HG02588 (cell line): ENCODE measurements around the gene PITX2.

Source experiments
- ATAC-seq: cut with Tn5 transposase; IDR thresholded peaks from one replicate; pipeline ENCODE4 v1.9.1; 2021; ENCODE audit warnings: mild to moderate bottlenecking, moderate library complexity; ENCODE audit not compliant: unreplicated experiment

PITX2 gene

DNA sequence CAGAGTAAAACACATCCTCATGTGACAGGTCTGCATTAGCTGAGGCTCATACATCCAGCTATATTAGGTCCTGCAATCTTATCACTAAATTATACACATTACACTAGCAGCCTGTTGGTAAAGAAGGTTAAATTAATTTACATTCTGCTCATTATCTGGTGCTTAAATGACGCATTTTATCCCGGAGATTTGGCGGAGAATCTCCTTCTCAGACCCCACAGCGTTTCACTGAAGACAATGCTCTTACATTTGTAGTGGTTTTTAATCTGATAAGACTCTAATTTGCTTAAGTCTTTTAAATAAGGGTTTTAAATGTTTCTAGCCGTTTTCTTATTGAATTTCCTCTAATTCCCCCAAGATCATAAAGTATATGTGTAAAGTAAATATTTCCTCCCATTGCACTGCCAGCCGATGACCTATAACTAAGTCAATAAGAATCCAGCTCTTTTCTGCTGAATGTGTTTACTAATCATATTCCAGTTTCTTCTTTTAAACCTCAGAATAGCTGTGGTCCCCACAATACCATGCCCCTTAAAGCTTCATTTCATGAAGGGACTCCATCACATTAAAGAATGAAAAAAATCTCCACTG lies 2.1 kb upstream of the PITX2 start:
- ATAC-seq: no peak

DNA sequence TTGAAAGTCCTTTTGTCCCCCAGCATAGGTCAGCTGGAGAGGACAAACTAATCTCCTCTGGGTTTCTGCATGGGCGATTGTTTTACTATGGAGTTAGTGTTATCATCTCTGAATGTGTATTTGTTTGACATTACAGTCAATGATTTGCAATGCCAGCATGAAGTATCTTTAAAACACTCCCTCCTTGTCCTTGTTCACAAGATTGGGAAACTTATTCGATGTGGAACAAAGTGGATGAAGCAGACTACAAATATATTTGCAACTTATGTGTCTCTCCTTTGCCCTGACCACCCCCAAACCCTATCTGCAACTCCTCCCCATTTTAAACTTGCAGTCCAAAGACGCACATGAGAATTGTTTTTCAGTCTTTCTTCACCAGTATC lies 1.5 kb upstream of the PITX2 start:
- ATAC-seq: no peak

DNA sequence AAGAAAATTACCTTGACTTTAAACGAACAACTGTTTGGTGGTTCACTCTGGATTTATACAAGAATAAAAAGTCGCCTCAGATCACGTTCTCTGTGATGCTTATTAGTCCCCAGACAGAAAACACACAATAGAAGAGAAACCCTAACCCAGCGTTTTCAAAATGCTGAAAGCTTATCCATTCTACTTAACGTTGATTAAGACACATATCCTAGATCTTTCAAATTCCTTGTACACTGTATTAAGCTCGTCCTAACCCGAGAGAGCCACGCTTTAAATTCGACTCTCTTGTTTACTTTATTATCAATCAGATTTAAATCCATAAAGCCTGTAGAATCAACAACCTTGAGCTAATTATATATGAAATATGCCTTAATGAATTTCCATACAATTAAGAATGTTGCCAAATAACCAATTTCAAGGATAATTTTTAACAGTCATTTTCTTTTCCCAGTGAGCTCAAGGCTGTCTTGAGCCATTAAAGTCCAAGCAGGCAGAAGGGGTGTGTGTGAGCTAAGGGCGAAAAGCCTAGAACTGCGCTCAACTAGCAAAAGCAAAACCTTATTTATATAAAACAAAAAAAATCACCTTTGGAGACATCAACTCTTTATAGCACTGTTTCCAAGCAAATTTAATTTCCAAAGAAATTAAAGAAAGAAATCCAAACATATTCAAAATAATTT lies 981 bp upstream of the PITX2 start:
- no peak for ATAC-seq

GRCh38 chr4:110621839-110622751 lies 782 bp downstream of the PITX2 start:
- ATAC-seq: no peak

- ATAC-seq: no peak
Observed at GRCh38 chr4:110621328-110621812, 1.5 kb downstream of the PITX2 start.

DNA sequence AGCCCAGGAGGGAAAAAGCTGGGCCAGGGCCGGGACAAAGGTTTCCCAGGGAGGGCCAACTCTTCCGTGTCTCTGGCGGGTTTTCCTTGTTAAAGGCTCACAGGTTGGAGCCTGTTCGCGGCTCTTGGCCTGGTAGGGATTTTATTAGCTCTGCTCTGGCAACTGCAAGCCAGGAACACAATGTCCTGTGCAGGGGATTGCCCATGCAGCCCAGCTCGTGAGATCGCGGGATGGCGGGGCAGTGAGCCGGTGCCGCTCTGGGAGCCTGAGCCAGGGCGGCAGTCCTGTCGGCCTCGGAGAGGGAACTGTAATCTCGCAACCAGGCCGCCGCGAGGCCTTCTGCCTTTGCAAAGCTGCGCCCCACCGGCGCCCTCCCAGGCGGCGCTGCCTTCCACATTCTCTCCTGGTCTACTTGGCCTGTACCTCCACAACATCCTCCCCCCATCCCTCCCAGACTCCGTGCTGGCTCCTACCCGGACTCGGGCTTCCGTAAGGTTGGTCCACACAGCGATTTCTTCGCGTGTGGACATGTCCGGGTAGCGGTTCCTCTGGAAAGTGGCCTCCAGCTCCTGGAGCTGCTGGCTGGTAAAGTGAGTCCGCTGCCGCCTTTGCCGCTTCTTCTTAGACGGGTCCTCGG lies 2.1 kb downstream of the PITX2 start:
- ATAC-seq: no peak

GRCh38 chr4:110620322-110620690 lies 2.6 kb downstream of the PITX2 start:
- no peak for ATAC-seq

DNA sequence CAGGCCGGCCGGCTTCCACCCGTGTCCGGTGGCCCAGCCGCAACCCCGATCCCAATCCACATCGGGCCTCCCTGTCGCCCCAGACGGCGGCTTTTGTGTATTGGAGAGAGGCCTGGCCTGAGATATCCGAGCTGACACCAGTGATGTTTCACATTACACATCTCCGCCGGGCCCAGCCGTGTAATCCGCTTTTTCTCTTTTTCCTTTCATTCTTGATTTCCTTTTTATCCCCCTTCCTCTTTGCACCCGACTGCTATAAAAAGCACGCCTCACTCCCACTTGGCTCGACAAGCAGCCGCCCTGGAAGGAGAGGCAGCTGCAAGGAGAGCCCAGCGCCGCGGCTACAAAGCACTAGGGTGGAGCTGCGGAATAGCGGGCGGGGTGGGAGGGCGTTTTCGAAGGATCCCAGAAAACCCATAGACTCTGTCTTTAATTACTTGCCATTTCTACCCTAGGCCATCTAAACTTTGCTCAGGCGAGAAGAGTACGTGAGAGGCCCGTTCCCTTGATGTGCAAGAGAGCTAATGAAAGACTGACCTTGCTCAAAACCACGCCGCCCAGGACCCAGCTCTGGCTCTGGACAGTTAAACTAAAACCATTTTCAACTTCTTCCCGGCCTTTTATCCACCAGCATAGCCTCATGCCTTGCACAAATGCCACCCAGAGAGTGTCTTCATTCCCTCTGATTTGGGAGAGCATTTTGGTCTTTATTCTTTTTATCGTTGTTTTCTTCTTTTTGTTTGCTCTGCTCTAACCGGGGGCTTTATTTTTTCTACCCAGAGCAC lies 3.2 kb downstream of the PITX2 start:
- ATAC-seq: no peak

GRCh38 chr4:110618581-110619462 lies 4.1 kb downstream of the PITX2 start:
- no peak for ATAC-seq

DNA sequence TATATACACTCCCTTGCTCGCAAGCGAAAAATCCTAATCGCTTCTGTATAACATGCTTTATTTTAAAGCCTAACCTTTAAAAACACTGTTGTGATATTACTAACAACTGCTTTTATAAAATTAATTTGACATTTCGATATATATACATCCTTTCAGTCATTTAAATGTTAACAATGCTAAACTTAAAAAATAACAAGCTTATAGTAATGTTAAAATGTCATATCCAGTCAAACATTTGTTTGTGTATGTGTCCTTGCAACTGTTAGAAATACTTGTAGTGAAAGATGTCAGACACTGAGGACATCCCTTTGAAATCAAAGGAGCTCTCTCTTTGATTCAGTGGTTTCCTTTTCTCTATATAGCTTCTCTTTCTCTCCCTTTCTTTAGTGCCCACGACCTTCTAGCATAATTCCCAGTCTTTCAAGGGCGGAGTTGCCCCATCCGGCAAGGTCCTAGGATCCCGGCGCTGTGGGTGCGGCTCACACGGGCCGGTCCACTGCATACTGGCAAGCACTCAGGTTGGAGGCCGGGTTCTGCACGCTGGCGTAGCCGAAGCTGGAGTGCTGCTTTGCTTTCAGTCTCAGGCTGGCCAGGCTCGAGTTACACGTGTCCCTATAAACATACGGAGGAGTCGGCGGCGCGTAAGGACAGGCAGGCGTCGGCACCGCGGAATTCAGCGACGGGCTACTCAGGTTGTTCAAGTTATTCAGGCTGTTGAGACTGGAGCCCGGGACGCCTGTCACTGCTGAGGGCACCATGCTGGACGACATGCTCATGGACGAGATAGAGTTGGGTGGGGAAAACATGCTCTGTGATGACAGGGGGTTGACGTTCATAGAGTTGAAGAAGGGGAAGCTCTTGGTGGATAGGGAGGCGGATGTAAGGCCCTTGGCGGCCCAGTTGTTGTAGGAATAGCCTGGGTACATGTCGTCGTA lies 5.0 kb downstream of the PITX2 start:
- no peak for ATAC-seq

GRCh38 chr4:110617075-110617640 lies 5.7 kb downstream of the PITX2 start:
- ATAC-seq: no peak

GRCh38 chr4:110616238-110617074 lies 6.4 kb downstream of the PITX2 start:
- ATAC-seq: no peak

GRCh38 chr4:110615353-110616237 lies 7.3 kb downstream of the PITX2 start:
- ATAC-seq: no peak

DNA sequence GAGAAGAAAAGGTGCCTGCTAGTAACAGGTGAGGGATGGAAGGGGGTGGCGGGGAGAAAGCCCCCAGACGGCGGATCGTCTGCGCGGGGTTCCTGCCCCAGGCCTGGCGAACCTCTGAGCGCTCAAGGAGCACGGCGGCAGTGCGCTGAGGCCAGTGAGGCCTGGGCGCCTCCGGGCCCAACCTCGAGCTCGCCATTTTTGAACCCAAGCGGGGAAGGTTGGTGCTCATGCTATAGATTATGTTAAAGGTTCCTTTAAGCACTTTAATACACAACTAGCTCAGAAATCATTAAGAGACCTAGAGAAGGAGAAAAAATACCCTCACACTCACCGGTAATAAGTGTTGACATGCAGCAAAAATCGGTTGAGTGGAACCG lies 7.9 kb downstream of the PITX2 start:
- ATAC-seq: no peak

DNA sequence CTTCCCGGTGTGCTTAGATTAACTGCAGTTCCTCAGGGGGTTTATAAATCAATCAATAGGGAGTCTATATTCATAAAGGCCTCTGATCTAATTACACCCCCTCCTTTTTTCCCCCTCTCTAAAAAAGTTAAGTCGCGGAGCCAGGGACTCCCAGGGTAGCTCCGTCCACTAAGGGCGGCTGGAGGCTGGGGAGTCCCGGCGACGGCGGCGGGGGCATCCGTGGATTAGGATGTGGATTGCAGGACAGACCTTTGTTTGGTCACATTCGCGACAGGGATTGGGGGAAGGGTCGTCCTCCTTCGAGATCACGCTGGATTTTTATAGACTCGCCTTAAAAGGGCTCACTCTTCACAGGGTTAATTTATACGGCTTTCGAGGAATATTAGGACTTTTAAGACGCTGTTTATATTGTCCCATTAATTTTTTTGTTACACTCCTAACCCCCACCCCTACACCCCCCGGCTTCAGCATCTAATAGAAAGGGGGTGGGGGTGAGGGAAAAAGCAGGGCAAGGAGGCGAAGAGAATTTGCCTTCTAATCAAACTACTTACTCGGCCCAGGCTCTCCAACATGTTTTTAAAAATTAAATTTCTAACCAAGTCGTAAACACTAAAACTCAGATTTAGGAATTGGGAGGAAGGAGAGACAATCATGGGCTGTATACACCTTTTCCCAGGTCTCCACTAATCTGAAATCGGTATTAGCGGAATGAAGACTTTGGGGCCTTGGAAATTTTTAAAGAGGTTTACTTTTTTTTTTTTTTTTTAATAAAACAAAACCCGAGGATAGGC lies 8.5 kb downstream of the PITX2 start:
- ATAC-seq: no peak

- ATAC-seq: no peak
Observed at GRCh38 chr4:110613745-110614144, 9.1 kb downstream of the PITX2 start.
